BE2C (cell line): Measurements from ENCODE around the gene ERP44.

ENCODE experiments used
- DNase-seq: peaks from one replicate; pipeline ENCODE4 v3.0.0-alpha.2; 2020
- H3K27me3 ChIP-seq: fragments of 250-450 bp; sonication (Bioruptor Pico); 2 replicates; pipeline ENCODE4 v1.5.1; 2020; ENCODE audit warnings: mild to moderate bottlenecking
- H3K36me3 ChIP-seq: fragments of 250-450 bp; sonication (Bioruptor Pico); 2 replicates; pipeline ENCODE4 v1.5.1; 2020; ENCODE audit warnings: mild to moderate bottlenecking
- H3K4me1 ChIP-seq: fragments of 250-450 bp; sonication (Bioruptor Pico); 2 replicates; pipeline ENCODE4 v1.5.1; 2020
- H3K4me3 ChIP-seq: 2 replicates; pipeline ENCODE4 v1.5.1; 2011; ENCODE audit warnings: low read depth, low read length
- H3K9me3 ChIP-seq: fragments of 250-450 bp; sonication (Bioruptor Pico); 2 replicates; pipeline ENCODE4 v1.5.1; 2020
- CTCF ChIP-seq: IDR thresholded peaks from 2 replicates; pipeline ENCODE4 v1.5.1; 2012; ENCODE audit warnings: mild to moderate bottlenecking, low read depth, low read length

Gene ERP44

GRCh38 chr9:100092066-100092465, 6.7 kb downstream of the ERP44 start:
- peaks cover 8% of the 10 kb centered on the region; the same call in 1 of the 2 replicates for H3K4me1 ChIP-seq
- no peak overlapping the region for H3K4me3 ChIP-seq
- no peak for DNase-seq
- H3K9me3 ChIP-seq: no peaks in the 10 kb centered on the region
- no peaks in the 10 kb centered on the region for H3K36me3 ChIP-seq
- TF ChIP-seq CTCF: no peak
- H3K27me3 ChIP-seq: no peaks in the 10 kb centered on the region

GRCh38 chr9:100091650-100092049, 7.2 kb downstream of the ERP44 start:
- no peak overlapping the region for H3K4me3 ChIP-seq
- DNase-seq: no peak
- no peaks in the 10 kb centered on the region for H3K36me3 ChIP-seq
- H3K27me3 ChIP-seq: no peaks in the 10 kb centered on the region
- H3K9me3 ChIP-seq: no peaks in the 10 kb centered on the region
- TF ChIP-seq CTCF: no peak
- peaks cover 8% of the 10 kb centered on the region; the same call in 1 of the 2 replicates for H3K4me1 ChIP-seq

- peaks cover 11% of the 10 kb centered on the region; the same call in 1 of the 2 replicates for H3K4me1 ChIP-seq
Measured at GRCh38 chr9:100090880-100091279, 7.9 kb downstream of the ERP44 start.

GRCh38 chr9:100088202-100088601, 10.6 kb downstream of the ERP44 start:
- DNase-seq: no peak
- peaks cover 11% of the 10 kb centered on the region; the same call in 1 of the 2 replicates for H3K4me1 ChIP-seq
- H3K36me3 ChIP-seq: no peaks in the 10 kb centered on the region
- no peaks in the 10 kb centered on the region for H3K9me3 ChIP-seq
- TF ChIP-seq CTCF: no peak
- H3K27me3 ChIP-seq: no peaks in the 10 kb centered on the region
- no peak overlapping the region for H3K4me3 ChIP-seq

More at GRCh38 chr9:100090880-100091279, 7.9 kb downstream of the ERP44 start:
- no peaks in the 10 kb centered on the region for H3K9me3 ChIP-seq
- DNase-seq: no peak
- no peak for TF ChIP-seq CTCF
- no peaks in the 10 kb centered on the region for H3K27me3 ChIP-seq
- H3K4me3 ChIP-seq: no peak overlapping the region
- no peaks in the 10 kb centered on the region for H3K36me3 ChIP-seq

GRCh38 chr9:100087218-100087617, 11.6 kb downstream of the ERP44 start:
- no peak for DNase-seq

More at GRCh38 chr9:100087218-100087617, 11.6 kb downstream of the ERP44 start:
- H3K9me3 ChIP-seq: no peaks in the 10 kb centered on the region
- no peak for TF ChIP-seq CTCF
- H3K27me3 ChIP-seq: no peaks in the 10 kb centered on the region
- no peak overlapping the region for H3K4me3 ChIP-seq
- no peaks in the 10 kb centered on the region for H3K36me3 ChIP-seq
- peaks cover 11% of the 10 kb centered on the region; the same call in 1 of the 2 replicates for H3K4me1 ChIP-seq
